ENCODE results near the gene AP1M1.

GRCh38 chr19:16274447-16274846 lies 76.7 kb downstream of the AP1M1 start:
- TF ChIP-seq CTCF (IDR thresholded peaks at IDR 0.05; ENCODE audit: low read depth, low read length) = no peak
- no peak for TF ChIP-seq EZH2phosphoT487 (IDR thresholded peaks at IDR 0.05; ENCODE audit: low read depth)

Measured in OCI-LY3 (cell line).